ENCODE results near the gene RCN1.
"Not testable (repeated sequence)": the region's sequence is repeated elsewhere in the genome, so short reads cannot be mapped to it uniquely, and the experiment has no call there.

RCN1 gene

DNA sequence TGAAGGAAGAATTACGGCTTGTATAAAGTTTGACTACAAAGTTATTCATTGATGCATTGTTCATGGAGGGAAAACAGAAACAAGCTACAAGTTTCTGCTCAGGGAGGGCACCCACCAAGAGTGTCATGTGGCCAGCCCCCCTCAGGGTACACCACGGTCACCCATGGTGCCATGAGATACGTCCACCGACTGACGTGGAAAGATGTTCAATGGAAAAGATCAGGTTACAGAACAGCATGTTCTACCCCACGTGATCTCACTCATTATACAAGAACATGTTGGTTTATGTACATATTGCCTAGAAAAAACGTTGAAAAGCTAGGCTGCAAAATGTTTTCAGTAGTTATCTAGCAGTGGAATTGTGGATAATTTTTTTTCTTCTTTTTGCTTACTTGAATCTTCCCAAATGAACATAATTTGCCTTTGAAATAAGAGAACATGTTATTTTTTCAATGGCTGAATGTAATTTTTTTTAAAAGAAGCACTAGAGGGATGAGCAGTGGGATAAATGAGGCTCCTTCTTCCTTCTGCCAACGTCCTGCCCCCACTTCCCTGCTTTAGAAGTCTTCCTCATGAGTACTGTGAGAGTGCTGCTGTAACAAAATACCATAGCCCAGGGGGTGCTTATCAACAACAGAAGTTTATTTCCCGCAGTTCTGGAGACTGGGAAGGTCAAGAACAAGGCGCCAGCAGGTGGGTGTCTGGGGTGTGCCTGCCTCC lies 22.5 kb downstream of the RCN1 start:
- no peak for DNase-seq (ENCODE audit: low spot score)

DNA sequence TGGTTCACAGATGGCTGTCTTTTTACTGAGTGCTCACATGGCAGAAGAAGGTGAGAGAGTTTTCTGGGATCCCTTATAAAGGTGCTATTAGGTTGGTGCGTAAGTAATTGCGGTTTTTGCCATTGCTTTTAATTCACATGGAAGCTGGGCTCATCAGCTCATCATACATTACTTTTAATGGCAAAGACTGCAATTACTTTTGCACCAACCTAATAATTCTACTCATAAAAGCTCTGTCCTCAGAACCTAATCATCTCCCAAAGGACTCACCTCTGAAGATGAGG lies 23.0 kb downstream of the RCN1 start:
- DNase-seq (ENCODE audit: low spot score), result no peak

DNA sequence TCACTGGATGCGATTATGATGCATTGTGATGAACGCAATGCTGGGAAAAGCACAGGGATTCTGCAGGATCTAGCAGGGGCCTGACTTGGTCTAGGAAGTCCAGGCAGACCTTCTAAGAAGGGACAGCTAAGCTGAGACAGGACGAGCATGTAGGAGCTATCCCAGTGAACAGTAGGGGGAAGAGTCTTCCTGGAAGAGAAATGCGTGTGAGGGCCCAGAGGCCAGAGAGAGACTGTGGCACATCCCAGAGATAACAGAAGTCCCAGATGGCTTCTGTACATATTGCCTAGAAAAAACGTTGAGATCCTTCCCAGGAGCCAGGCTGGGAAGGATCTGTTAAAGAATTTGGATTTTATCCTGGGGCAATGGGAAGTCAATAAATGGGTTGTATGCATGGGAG lies 24.6 kb downstream of the RCN1 start:
- no peak for DNase-seq (ENCODE audit: low spot score)

DNA sequence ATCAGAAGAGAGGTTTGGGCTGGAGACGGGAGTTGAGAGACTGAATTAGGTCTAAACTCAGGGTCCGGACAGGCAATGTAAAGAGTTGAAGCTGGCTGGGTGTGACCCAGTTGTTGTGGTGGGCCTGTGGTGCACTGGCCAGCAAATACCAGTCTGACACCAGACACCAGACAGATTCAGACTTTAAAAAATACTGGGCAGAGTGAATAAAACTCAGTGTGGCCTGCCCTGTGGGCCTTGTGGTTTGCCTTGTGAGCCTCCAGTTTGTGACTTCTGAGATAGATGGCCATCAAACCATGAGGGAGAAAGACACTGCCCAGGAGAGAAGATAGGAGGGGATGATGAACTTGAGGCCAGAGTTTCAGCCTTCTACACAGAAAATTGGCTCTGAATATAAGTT lies 25.8 kb downstream of the RCN1 start:
- no peak for DNase-seq (ENCODE audit: low spot score)

DNA sequence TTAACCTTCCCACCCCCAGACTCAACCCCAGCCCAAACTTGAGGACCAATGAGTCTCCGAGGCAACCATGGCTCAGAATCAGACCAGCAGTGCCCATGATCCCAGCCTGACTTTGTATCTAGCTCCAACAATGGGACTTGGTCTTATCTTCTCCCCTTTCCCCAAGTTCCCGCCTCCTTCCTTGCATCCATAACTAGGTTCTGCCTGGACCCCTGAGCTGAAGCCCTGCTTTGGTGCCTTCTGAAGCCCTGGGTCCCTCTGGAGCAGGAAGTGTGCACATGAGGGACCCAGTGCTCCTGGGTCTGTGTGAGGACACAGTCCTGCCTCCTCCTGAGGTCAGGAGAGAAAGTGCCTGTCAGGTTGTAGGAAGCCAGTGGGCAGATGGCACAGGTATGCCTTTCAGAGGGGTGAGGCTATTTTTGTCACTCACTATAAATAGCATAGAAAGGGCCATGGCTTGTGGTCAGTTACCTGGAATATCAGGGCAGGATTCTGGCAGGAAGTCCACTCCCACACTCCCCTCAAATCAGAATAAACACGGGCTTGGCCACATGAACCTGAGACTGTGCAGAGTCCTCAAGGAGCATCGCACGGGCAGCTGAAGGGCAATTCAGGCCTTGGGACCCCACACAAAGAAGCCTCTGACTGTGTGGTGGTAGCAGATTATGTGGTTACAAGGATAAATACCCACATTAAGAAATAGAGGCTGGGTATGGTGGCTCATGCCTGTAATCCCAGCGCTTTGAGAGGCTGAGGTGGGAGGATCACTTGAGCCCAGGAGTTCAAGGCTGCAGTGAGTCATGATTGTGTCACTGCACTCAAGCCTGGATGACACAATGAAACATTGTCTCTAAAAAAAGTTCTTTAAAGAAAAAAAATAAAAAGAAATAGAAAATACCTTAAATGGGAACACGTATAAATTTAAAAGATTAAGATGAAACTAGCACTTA lies 27.4 kb downstream of the RCN1 start:
- DNase-seq (ENCODE audit: low spot score), result peak; percentile 6

DNA sequence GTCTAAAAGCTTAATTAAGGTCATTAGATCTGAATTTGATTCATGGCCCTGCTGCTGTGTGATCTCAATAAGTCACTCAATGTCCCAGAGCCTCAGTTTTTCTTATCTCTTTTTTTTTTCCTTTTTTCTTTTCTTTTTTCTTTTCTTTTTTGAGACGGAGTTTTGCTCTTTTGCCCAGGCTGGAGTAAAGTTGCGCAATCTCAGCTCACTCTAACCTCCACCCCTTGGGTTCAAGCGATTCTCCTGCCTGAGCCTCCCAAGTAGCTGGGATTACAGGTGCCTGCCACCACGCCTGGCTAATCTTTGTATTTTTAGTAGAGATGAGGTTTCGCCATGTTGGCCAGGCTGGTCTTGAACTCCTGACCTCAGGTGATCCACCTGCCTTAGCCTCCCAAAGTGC lies 28.3 kb downstream of the RCN1 start:
- not testable (repeated sequence) for DNase-seq (ENCODE audit: low spot score)

DNA sequence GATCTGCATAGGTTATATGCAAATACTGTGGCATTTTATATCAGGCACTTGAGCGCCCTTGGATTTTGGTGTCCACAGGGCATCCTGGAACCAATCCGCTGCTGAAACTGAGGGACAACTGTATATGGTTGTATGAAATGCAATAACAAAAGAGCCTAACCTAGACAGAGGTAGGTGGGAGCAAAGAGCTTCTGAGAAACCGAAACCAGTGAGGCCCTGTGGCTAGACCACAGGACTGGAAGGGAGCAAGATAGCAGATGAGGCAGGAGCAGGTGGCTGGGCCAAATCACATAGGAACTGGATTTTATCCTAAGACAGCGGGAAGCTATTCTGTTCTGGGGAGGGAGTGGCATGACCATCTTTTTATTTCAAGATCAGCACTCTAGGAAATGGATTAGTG lies 30.1 kb downstream of the RCN1 start:
- DNase-seq (ENCODE audit: low spot score), result no peak

DNA sequence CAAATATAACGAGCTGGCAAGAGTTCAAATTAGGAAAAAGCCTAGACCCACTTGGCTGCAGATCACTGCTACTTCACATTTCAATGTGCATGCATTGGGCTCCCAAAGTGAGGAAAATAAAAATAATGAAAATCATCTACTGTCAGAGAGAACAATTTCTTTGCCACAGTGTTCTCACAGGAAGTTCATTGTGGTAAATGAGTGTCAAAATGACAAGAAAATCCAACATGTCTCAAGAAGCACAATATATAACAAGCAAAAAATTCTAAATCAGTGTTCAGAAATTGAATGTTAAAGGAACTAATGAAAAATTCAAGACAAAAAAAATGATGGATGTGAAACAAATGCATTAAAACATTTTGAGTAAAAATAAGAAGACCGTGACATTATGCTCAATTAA lies 31.3 kb downstream of the RCN1 start:
- no peak for DNase-seq (ENCODE audit: low spot score)

DNA sequence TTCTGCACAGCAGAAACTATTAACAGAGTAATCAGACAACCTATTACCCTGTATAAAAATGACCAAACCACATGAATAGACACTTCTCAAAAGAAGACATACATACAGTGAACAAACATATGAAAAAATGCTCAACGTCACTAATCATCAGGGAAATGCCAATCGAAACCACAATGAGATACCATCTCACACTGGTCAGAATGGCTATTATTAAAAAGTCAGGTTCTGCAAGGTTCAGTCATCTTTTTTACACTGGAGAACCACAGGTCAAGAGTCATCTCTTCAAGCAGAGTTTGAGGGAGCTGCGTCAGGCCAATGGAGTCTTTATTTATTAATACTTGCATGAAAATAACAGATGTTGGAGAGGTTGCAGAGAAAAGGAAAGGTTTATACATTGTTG lies 40.4 kb downstream of the RCN1 start:
- DNase-seq (ENCODE audit: low spot score), result no peak

DNA sequence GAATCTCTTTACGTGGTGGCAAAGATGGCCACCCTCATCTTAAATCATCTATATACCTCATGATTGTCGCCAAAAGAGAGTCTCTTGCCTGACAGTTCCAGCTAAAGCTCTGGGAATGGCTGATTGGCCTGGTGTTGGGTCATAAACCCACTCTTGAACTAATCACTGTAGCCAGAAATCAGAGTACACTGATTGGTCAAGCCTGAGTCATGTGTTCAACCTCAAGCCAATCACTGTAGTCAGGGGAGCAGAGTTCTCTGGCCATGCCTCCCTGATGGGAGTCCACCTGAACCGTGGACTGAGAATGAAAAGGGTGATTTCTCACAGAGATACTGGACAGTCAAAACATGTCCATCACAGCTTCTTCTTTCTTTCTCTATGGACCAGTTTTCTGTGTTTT lies 45.8 kb downstream of the RCN1 start:
- no peak for DNase-seq (ENCODE audit: low spot score)

DNA sequence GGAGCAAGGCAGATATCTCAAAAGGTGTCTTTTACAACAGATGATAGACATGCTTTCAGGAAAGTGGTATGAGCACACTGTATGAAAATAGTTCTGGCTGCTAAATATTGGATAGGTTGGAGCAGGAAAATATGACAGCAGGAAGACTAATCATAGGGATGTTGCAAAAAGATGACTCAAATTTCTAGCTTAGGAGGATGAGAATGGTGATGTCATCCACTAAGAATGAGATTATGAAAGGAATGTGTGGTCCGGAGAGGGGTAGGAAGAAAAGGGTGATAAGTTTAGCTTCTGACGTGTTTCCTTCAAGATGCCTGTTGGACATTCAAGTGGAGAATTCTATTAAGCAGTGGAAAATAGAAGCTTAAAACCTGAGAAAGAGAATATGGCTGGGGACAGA lies 46.4 kb downstream of the RCN1 start:
- DNase-seq (ENCODE audit: low spot score), result peak; percentile 41

DNA sequence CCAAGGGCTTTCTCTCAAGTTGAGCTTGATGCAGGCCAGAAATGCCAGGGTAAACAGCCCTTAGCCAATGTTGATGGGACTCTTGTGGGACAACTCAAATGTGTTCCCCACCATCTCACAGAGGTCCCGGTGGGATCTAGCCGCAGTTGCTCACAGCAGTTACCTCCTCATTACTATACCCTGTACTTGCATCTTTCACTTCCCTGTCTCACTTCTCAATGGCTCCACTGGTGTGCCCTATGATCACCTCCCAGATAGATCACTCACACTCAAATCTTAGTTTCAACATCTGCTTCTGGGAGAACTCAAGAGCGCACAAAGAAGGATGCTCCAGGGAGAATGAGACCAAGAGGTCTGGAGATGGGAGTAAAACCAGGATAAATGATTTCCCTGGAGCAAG lies 47.0 kb downstream of the RCN1 start:
- DNase-seq (ENCODE audit: low spot score), result no peak

DNA sequence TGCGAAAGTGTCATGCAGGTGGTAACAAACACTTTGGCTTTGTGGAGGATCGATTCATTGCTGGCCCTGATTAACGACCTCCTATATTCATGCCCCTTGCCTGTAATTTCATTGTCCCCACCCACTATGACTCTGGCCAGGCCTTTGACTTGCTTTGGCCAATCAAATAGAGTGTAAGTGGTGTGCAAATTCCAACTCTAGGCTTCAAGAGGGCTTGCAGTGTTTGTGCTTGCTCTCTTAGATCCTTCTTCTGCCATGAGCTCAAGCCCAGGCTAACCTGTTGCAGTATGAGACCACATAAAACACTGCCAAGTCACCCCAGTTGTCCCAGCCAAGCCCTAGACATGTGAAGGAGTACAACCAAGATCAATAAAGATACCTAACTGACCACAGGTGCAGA lies 48.0 kb downstream of the RCN1 start:
- no peak for DNase-seq (ENCODE audit: low spot score)

DNA sequence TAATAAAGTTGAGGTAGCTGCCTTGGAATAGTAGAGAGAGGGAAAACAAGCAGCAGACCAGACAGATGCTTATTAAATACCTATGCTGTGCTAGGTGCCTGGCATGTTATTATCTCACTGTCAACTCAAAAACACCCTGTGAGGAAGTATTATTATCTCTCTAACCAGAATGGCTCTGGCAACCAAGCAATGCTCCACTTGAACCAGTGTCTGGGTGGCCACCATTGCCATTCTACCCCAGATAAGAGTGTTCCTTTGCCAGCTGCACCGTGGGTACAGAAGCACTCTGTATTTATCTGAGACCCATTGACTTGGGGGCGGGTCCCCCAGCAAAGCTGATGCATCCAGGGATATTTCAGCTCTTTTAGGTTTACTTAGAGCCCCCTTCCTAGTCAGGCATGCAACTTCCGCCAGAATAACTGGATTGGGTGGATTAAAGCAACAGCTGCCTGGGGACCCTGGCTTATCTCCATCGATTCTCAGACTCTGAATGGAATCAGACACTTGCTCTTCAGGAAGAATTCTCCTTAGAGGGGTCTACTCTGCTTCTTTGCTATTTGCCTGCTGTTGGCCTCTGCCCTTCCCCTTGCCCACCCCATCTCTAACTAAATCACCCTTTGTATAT lies 49.1 kb downstream of the RCN1 start:
- no peak for DNase-seq (ENCODE audit: low spot score)

DNA sequence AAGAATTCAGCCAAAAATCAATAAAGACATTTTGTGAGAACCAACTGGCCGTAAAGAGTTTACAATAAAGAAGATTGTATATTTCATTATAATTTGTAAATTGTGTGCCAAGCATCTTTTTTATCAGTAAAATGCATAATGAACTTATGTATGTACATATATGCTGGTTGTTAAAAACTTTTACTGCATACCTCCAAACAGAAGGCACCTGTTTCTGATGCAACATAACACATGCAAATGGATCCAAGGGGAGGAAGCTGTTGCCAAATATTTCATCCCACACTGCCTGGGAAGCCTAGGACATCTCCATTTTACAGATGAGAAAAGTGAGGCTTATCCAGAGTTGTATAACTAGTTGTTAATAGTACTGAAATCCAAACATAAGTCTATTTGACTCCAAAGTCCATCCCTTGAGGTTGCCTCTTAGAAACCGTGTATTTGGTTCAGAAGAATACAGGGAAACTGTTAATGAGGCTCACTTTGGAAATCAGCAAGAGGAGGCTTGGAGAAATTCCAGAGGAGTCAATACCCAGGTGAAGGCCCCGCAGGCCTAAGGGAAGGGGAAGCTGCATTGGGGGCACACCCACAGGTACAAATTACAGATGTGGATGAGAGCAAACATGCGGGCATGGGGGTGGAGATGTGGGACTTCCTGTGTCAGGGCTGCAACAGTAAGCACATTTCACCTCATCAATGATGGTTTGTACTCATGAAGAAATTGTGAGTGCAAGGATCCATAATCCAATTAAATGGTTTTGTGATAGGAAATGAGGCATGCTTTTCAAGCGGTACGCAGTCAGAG lies 51.1 kb downstream of the RCN1 start:
- DNase-seq (ENCODE audit: low spot score), result no peak

DNA sequence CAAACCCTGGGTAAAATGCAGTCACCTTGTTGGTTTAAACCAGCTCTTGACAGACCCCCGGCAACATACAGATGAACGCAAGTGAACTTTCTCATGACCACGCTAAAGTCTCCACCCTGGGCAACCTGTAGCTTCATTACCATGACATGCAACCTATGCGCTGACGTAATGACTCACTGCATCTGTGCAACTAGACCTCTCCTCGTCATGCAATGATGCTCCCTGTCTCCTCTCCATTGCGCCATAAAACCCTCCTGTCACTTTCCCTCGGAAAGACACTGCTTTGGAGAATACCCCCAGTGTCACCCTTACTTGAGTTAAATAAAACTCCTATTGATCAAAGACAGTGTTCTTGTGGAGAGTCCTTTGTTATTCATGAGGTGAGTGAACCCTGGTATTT lies 52.5 kb downstream of the RCN1 start:
- DNase-seq (ENCODE audit: low spot score), result no peak

DNA sequence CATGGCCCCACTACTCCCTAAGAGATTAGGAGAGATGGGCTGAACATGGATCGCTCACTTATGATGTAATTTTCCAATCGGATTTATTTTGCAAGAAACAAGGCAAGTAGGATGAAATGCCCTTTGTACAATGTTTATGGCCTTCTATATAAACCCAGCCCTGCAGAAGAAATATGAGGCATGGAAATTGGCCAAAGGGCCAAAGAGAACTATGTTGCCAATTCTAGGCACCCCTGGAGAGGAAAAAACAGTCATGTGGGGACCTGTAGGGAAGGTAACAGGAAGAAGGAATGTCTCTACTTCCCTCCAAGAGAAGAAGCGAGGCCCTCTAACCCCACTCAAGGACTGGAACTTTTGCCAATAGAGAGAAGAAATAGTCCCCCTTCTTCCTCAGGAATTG lies 54.4 kb downstream of the RCN1 start:
- DNase-seq (ENCODE audit: low spot score), result no peak

DNA sequence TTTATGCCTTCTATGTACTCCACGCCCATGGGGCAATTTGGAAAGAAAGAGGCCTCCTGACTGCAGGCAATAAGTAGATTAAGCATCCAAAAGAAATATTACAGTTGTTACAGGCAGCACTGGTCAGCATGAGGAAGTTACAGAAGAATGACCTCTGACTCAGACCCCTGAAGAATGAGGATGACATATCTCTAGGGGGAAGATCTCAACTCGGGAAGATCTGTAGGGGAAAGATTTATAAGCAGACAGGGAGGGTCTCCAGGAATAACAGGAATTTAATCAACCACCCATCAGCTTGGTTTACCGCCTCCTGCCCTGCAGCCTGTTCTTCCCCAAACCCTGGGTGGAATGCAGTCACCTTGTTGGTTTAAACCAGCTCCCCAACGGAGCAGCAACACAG lies 58.0 kb downstream of the RCN1 start:
- no peak for DNase-seq (ENCODE audit: low spot score)

DNA sequence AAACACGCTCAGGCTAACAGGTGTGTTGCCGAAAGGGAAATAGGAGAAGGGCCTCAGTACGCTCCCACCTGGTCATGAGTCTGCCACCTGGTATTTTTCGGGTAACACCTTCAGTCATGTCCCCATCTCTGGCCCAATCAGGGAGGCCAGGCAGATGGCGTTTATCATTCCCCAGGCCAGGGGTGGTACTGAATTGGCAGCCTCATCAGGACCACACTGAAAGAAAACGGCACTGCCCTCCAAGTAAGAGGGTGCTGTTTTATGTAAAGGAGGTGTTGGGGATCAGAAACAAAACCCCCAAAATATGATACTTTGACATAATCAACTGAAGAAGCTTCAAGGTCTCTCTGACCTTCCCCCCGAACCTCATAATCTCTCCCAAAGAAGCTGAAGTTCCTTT lies 58.9 kb downstream of the RCN1 start:
- no peak for DNase-seq (ENCODE audit: low spot score)

DNA sequence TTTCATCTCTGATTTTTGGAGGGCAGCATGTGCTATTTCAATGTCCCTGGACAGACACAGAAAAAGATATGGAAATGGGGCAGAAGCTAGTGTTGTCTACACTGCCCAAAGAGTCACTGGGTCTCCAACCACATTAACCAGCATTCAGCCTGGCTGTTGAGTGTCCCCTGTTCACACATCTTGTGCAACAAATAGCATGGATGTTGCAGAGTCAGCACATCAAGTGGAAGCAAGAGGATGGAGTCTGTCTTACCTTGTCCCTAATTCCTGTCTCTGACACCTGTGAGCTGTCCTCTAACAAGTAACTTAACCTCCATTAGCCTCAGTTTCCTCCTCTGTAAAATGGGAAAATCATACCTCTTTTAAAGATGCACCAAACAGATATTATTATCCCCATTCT lies 60.2 kb downstream of the RCN1 start:
- no peak for DNase-seq (ENCODE audit: low spot score)

DNA sequence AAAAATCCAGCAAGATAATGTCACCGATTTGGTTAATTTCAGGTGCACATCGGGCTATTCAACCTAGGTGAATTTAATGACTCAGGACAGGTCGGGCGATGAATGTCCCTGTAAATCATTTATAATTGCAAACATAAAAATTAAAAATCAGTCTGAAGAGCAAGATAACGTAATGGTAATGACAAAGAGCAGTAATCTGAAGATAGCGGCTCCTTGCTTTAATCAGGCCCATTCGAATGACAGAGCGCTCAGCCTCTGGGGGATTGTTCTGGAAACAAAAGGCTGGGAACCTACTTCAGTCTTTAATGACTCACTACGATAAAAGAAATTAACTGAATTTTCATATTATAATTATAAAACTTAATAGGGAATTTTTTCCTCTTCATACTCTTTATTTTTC lies 61.3 kb downstream of the RCN1 start:
- DNase-seq (ENCODE audit: low spot score), result no peak

DNA sequence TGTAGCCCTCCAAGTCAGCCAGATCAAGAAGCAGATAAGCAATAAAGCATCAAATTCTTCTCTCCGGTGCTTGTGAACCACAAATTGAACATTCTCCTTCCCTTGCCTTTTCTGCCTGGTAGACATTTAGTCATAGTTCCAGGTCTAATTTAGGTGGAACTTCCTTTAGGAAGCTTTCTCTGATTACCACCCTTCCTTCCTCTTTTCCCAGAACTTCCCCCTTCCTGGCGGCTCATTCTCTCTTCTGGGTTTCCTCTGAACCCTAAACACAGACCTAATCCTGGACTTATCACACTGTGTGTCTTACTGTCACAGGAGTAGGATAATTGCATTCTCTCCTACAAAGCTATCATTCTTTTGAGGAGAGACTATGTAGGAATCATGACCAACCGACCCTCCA lies 61.9 kb downstream of the RCN1 start:
- DNase-seq (ENCODE audit: low spot score), result no peak

DNA sequence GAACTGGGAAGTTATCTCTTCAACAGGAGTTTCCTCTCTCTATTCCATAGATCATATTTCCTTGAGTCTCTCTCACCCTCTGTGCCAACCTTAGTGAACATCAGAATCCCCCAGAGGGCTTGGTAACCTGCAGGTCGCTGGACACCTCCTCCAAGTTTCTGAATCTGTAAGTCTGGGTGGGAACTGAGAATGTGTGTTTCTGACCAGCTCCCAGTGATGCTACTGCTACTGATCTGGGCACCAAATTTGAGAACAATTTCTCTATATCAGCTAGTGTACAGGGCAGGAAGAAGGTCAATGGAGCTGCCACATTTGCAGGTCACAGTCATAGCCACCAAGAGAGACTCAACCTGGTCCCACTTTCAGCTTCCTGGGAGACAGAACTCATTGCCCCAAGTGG lies 62.9 kb downstream of the RCN1 start:
- no peak for DNase-seq (ENCODE audit: low spot score)
